ENCODE data around the gene KAT2B.

The KAT2B gene

DNA sequence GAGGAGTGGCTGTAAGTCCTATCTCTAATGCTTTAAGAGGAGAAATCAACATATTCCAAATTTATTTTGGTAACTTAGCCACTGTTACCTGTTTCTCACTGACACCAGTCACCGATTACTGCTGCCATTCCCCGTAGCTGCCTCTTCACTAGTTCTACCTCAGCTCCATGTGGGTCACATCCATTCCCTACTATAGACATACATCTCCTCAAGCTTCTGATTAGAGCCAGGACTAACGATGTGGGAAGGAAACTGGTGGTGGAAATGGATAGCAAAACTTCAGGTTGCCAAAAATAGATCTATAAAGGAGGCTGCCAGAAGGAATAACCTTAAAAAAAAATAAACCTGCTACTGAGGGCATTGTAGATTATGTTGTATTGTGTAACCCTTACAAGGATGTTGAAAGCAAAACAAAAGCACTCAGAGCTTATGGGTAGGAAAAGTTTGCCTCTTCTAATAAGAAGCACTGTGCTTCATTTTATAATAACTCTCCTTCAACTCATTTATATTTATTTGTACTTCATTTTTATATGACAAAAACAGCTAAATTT is 56.0 kb downstream of the KAT2B start:
- no peak for DNase-seq (ENCODE audit: low read depth)

DNA sequence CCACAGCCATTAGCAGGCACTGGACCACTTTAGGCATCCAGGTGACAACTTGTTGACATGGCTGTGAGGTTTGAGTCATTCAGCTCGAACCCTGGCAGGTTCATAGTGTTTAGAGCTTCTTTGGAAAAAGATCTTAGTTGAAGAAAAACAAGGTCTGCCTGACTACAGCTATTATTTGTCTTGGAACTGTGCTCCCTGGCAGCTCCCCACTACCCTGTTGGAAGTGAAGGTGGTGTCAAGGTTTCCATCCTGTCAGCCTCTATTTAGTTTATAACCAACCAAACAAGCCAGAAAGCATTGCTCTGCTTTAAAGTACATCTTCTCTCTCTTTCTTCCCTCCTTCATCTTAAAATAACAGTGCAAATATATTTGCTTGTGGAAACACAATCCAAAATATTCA is 56.8 kb downstream of the KAT2B start:
- DNase-seq (ENCODE audit: low read depth), result no peak

DNA sequence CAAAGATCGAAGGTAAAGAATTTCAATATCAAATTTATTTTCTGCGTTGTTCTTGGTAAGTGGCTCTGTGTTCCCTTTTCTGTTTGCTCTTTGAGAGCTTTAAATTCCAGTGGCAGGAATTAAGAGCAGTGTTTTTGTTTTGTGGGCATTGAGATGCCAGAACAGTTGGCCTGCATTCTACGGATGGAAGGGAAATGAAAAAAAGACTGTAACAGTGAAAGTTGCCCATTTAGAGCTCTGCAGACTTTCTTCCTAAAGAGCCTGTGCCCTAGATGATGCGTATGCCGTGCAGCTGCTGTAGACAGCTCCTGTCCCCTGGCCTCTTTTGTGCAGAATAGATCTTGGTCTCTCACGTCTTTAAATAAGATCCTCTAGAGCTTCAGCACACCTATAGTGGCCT is 58.8 kb downstream of the KAT2B start:
- no peak for DNase-seq (ENCODE audit: low read depth)

DNA sequence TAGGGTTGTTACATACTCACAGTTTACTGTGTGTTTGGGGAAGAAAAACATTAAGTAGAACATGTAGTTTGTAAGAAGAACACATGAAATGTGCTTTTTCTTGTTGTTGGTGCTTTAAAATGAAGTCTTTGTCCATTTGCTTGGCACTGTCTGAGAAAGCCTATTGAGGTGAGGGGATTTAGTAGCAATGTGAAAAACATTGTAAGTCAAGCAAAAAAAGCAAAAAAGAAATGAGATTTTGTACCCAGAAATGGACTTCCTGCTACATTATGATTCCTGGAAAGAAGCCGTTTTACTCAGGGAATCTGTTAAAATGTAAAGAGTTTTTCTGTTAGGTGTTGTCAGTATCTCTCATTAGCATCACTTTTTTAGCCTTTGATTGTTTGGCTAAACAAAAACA is 59.9 kb downstream of the KAT2B start:
- no peak for DNase-seq (ENCODE audit: low read depth)

DNA sequence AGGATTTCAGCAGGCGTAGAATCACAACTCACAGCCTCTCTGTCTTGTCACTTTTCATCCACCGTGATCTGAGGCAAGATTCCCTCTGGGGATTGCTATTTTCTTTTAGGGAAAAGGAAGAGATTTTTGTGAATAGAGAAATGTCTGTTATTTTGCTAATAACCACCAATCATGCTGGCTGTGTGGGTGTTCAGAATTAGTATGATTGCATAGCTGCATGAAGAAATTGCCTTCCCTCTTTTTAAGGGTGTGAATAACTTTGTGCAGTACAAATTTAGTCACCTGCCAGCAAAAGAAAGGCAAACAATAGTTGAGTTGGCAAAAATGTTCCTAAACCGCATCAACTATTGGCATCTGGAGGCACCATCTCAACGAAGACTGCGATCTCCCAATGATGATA is 60.8 kb downstream of the KAT2B start:
- no peak for DNase-seq (ENCODE audit: low read depth)

DNA sequence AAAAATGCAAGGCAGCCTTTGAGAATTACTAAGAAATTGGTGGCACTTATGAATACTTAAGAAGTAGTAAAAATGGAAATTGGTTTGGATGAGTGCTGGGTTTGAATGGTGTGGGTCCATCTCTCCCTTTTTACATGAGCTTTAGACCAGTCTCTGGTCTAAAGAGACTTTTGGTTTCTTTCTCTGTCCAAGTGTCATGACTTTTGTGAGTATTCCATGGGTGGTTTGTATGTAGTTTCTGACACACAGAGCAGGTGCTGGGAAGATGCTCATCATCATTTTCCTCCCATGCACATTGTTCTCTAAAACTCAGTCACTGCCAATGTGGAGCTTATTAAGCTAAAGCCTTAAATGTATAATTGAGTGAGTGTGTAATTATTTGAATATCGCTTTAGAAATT is 63.5 kb downstream of the KAT2B start:
- DNase-seq (ENCODE audit: low read depth), result no peak

DNA sequence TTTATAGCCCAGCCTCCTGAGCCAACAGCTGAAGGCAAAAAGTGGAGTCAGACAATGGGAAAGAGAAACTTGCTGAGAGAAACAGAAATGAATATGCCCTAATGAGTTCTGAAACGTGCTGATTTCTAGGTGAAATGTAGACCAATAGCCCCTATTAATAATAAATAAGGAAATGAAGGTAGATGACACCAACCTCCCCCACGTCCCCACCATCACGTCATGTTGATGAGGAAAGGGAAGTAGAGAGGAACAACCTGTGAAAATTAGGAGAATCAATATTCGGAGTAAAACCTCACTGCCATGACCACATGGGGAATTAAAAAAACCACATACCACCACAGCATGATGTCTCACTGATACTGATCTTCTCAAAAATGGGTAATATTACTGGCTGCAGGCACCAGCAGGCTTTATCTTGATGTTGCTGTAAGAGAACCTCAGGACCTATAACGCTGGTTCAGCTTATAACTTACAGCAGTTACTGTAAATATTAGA is 64.0 kb downstream of the KAT2B start:
- DNase-seq (ENCODE audit: low read depth), result peak; percentile 20

DNA sequence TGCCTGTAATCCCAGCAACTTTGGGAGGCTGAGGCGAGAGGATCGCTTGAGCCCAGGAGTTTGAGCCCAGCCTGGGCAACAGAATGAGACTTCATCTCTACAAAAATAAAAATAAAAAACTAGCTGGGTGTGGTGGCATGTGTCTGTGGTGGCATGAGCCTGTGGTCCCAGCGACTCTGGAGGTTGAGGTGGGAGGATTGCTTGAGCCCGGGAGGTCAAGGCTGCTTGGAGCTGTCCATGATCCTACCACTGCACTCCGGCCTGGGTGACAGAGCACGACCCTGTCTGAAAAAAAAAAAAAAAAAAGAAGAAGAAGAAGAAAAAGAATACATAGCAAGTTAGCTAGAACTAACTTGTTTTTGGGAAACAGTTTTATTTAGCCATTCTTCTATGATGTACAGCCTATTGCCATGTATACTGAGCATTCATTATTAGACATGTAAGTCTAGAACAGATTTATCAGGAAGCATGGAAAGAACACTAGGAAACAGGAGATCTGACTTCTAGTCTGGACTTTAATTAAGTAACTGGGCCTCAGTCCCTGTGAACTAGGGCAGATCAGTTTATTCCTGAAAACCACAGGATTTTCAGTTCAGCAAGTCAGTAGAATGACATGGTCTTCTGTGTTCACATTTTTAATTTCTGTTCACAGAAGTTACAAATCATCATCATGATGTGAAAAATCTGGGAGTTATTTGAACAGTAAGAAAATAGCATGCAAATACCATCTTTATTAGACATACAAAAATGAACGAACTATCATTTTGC is 65.5 kb downstream of the KAT2B start:
- DNase-seq (ENCODE audit: low read depth), result no peak

DNA sequence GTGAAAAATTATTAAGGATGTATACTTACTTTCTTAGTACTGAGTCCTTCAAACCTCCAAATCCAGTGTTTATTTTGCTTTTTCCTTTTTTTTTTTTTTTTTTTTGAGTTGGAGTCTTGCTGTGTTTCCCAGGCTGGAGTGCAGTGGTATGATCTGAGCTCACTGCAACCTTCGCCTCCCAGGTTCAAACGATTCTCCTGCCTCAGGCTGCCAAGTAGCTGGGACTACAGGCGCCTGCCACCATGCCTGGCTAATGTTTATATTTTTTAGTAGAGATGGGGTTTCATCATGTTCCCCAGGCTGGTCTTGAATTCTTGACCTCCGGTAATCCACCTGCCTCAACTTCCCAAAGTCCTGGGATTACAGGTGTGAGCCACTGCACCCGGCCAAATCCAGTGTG is 67.5 kb downstream of the KAT2B start:
- DNase-seq (ENCODE audit: low read depth), result no peak

DNA sequence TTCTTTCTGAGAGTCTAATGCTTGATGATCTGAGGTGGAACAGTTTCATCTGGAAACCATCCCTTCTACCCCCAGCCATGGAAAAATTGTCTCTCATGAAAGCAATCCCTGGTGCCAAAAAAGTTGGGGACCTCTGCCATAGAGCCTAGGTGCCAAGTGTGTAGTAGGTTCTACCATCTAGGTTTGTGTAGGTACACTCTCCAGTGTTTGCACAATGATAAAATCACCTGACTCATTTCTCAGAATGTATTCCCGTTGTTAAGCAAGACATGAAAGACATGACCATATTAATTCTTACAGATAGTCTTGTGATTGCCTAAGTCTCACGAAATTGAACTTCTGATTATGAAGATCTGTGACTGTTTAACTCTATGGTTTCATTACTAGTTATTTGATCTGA is 68.6 kb downstream of the KAT2B start:
- no peak for DNase-seq (ENCODE audit: low read depth)

DNA sequence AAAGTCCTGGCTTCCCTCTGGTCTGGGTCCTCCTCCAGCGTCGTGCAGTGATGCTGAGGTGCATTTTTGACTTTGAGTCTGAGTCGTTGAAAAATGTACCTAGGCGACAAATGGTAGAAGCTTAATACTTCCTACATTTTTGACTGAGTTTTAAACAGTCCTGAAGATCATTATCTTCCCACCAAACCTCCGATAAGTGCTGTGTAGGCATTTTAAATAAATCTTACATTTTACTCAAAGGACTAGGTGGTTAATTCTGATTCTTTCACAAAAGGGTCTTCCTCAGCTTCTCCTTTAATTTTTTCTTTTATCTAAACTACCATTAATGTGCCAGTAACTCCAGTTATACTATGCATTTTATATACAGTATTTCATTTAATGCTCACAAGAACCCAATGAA is 70.6 kb downstream of the KAT2B start:
- no peak for DNase-seq (ENCODE audit: low read depth)

DNA sequence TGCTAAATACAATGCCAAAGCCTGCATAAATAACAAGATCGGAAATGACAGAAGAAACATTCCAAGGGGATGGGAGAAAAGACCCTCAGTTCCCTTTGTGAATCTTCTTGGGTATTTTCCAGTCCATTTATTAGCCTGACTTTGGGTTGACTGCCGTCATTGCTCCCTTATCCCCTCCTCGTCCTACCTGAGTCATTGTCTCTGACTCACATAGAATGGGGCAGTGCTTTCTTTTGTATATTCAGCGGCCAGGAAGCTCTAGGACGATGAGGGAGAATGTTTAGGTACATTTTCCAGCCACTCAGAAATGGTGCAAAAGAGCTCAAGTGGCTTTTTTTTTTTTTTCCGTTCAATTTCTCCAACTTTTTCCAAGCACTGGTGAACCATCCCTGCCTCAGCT is 71.6 kb downstream of the KAT2B start:
- no peak for DNase-seq (ENCODE audit: low read depth)

DNA sequence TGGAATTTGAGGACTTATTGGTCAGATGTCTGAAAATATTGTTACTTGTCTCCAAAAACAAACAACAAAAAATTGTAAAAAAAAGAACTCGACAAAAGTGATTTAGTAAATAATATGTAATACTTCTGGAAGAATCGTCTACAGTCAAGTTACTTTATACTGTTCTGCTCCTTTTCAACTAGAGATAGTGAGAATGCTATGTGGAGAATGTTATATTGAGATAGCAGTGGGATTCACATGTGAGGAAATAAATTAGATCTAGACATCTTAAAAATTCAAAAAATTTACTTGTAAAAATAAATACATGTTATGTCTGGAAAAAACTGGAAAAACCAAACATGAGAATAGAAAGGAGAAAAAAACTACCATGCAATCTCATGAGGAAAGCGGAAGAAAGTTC is 80.8 kb downstream of the KAT2B start:
- no peak for DNase-seq (ENCODE audit: low read depth)

DNA sequence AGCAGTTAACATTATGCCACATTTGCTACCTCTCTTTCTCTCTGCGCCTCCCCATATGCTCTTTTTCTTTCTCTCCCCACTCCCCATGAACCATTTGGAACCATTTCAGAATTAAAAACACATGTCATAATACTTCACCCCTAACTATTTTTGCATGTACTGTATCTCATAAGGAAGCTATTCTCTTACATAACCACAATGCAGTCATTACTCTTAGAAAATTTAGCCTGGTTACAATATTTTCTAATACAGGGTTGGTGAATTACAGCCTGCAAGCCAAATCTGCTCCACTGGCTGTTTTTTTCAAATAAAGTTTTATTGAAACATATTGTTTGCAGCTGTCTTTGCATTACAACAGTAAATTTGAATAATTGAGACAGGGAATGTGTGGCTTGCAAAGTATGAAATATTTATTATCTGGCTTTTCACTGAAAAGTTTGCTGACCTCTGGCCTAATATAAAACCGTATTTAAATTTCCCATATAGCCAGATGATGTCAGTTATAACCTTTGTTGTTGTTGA is 82.9 kb downstream of the KAT2B start:
- DNase-seq (ENCODE audit: low read depth), result no peak

DNA sequence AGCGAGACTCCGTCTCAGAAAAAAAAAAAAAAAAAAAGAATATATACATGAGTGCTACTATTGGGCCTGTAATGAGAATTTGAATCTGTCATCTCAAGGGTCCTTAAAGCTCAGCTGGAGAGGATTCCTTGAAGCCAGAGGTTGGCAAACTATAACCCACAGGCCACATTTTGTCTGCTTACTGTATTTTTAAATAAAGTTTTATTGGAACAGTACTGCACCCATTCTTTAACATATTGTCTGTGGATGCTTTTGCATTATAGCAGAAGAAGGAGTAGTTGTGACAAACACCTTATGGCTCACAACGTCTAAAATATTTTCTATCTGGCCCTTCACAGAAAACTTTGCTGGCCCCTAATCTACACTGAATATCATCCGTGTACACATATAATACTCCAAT is 85.0 kb downstream of the KAT2B start:
- DNase-seq (ENCODE audit: low read depth), result no peak

DNA sequence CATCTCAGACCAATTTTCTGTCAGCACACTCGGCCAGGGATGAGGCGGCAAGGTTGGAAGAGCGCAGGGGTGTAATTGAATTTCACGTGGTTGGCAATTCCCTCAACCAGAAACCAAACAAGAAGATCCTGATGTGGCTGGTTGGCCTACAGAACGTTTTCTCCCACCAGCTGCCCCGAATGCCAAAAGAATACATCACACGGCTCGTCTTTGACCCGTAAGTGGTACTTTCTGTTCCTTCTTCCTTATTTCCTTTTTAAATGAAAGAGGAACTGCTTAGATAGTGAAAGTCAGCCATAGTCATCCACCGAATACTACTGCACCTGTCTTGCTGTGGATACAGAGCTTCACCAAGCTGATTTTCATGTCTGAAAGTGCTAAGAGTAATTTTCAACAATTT is 85.7 kb downstream of the KAT2B start:
- no peak for DNase-seq (ENCODE audit: low read depth)

DNA sequence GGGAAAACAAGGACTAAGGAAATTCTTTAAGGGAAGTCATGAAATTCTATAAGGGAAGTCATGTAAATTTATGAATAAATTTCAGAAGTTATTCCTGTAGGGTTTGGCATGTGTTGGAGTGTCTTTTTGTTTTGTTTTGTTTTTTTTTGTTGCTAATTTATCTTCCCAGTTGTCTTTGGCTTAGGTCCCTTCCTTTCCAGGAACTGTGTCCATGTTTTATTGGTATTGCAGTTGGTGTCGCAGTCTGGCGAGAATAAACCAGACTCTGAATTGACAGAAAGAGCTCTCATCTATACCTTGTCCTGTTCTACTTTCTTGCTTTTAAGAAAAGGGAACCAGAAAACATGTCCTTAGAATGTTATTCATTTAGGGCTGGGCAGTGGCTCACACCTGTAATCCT is 88.1 kb downstream of the KAT2B start:
- DNase-seq (ENCODE audit: low read depth), result no peak

DNA sequence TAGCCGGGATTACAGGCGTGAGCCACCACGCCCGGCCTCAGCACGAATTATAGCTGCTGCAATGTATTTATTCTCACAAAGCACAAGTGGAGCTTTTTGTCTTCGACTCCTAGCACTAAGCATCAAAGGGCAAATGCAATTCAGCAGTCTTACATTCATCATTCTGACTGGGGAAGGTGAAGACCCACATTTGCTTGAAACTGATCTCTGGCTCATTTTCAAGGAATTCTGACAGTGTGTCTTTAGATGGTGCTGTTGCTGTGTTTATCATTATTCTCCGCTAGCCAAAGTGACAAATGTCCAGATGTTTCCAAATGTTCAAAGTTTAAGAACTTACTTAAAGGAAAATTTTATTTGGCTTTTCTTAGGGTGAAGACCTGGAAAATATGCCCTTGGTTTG is 89.9 kb downstream of the KAT2B start:
- no peak for DNase-seq (ENCODE audit: low read depth)

DNA sequence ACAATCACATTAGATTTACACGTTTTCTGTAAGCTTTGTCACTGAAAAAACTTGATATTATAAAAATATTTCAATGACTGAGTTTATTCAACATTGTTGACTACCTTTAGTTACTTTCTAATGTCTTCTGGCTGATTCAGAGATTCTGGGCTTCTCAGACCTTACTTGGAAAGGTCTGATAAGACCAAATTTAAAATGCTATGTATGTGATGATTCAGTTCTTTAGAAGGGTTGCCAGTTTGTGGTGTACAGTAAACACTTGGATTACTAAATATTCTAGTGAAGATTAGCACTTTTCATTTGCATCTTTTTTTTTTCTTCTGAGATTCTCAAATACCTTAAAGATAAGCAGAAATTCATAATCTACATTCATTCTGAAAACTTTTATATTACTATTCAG is 96.0 kb downstream of the KAT2B start:
- no peak for DNase-seq (ENCODE audit: low read depth)

DNA sequence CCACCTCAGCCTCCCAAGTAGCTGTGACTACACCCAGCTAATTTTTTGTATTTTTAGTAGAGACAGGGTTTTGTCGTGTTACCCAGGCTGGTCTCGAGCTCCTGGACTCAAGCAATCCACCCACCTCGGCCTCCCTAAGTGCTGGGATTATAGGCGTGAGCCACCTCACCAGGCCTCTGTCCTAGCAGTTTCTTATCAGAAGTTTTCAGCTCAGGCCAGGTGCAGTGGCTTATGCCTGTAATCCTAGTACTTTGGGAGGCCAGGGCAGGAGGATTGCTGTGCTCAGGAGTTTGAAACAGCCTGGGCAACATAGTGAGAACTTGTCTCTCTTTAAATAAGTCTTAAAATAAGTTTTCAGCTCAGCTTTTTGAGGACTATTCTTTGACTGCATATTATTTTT is 97.4 kb downstream of the KAT2B start:
- DNase-seq (ENCODE audit: low read depth), result no peak

DNA sequence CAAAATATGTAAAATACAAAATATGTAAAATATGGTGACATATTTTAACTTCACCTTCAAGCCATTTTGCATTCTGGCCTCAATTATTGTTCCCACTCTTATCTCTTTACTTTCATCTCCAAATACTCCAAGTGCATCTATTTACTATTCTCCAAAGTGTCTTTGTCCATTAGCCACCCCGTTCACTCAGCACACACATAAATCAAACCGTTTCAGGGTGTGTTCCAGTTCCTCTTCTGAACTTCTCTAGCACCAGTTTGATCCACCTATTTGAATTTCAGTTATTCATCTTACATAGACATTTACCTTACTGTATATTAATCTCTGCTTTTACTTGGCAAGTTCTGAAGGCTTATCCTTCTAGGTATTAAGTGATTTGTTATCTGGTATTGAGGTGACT is 100.6 kb downstream of the KAT2B start:
- no peak for DNase-seq (ENCODE audit: low read depth)

DNA sequence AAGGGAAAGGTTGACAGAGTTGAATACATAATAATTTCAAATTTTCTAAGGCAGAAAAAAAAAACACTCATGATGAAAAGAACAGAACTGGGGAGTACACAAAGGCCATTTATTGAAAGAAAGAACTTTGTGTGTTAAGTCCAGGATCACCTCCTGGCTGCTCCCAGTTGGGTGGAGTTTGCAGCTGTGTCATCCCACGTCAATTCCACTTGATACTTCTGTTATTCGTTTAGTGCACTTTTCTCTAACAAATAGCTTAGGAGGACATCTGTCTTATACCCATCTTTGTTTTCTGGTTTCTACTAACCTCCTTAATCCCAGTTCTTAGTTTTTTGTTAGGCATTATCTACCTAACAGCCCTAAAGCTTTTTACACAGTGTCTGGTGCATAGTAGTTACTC is 101.1 kb downstream of the KAT2B start:
- DNase-seq (ENCODE audit: low read depth), result no peak

DNA sequence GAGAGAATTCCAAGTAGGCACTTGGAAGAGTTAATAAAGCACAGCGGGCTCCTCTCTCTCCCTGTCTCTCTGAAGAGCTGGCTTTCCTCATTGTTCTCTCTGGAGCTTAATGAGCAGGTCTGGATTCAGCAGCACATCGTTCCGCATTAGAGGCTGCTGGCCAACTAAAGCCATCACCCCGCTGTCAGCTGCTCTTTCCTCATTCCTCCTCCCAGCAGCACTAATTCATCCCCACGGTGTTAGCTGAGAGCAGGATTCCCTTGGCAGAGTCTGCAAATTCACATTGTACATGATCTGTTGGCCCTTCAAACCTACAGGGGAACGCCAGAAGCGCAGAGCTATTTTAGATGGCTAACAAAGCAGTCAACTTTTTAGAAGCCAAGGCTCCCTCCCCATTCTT is 101.6 kb downstream of the KAT2B start:
- DNase-seq (ENCODE audit: low read depth), result no peak

DNA sequence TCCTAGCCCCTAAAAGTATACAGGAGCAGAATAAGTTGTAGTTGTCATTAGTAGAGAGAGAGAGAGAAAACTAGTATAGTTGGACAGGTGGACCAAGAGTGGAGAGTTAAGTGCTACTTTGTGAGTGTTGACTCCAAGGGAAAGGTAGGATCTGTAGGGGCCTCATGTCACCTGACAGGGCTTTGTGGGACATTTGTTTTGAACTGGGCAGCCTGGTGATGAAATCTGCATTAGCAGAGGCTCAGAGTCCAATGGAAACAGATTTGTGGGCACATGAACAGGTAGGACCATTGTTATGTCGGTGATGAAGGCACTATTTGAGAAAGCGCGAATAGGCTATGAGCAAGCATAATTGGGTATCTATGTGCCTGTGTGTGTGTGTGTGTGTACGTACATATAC is 102.3 kb downstream of the KAT2B start:
- no peak for DNase-seq (ENCODE audit: low read depth)

Data from stimulated activated CD8-positive, alpha-beta memory T cell treated with anti-CD3 and anti-CD28 coated beads, Interleukin-4, amount 100 ng/mL, for 24 hours (primary cell).